DND-41 (cell line): ENCODE results near the gene NT5M.

ENCODE experiments used
- CTCF ChIP-seq: IDR thresholded peaks from 2 replicates; pipeline ENCODE4 v1.5.1; 2012; ENCODE audit warnings: borderline replicate concordance, low read length, moderate library complexity, mild to moderate bottlenecking; ENCODE audit not compliant: poor library complexity, severe bottlenecking; ENCODE audit errors: extremely low read depth
- EZH2 ChIP-seq: IDR thresholded peaks from 3 replicates; pipeline ENCODE4 v1.6.1; 2012; ENCODE audit warnings: borderline replicate concordance, low read depth, mild to moderate bottlenecking, moderate library complexity, low read length, inconsistent platforms; ENCODE audit not compliant: severe bottlenecking

- TF ChIP-seq CTCF (no peak), EZH2 (no peak)
These were observed 91.3 kb downstream of the NT5M start for GRCh38 chr17:17394494-17394893.
